ENCODE measurements around the gene KDM6A.
"Not testable (repeated sequence)": the region's sequence is repeated elsewhere in the genome, so short reads cannot be mapped to it uniquely, and the experiment has no call there.

The KDM6A gene

GRCh38 chrX:44889824-44890223, 16.8 kb downstream of the KDM6A start:
- Histone ChIP-seq H3K27ac (ENCODE audit: low read depth, low read length) (no peak overlapping the region), H3K4me1 (ENCODE audit: control insufficient read depth, insufficient read depth, low read length) (no peaks in the 10 kb centered on the region), H3K4me3 (ENCODE audit: low read depth, low read length) (no peak overlapping the region), H3K9me3 (ENCODE audit: control insufficient read depth, insufficient read depth, low read depth, low read length) (no peaks in the 10 kb centered on the region; the same call in 1 of the 2 replicates), H3K27me3 (ENCODE audit: control insufficient read depth, insufficient read depth, low read length) (no peaks in the 10 kb centered on the region), H3K9ac (ENCODE audit: low read length) (no peak overlapping the region), H3K36me3 (ENCODE audit: control insufficient read depth, insufficient read depth, low read length) (no peaks in the 10 kb centered on the region)

DNA sequence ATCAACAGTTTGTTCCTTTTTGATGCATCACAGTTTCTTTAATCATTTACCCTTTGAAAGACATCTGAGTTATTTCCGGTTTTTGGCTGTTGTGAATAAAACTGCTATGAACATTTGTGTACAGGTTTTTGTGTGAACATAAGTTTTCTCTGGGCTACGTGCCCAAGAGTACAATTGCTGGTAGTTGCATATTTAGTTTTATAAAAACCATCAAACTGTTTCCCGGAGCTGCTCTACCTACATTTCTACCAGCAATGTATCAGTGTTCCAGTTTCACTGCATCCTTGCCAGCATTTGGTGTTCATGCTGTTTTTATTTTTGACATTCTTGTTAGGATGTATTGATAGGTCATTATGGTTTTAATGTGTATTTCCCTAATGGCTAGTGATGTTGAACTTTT, 17.3 kb downstream of the KDM6A start:
- H3K9me3 ChIP-seq (ENCODE audit: control insufficient read depth, insufficient read depth, low read depth, low read length), result no peaks in the 10 kb centered on the region; the same call in 1 of the 2 replicates
- H3K27ac ChIP-seq (ENCODE audit: low read depth, low read length), result no peak overlapping the region
- no peak overlapping the region for H3K4me3 ChIP-seq (ENCODE audit: low read depth, low read length)
- H3K36me3 ChIP-seq (ENCODE audit: control insufficient read depth, insufficient read depth, low read length), result no peaks in the 10 kb centered on the region
- H3K27me3 ChIP-seq (ENCODE audit: control insufficient read depth, insufficient read depth, low read length), result no peaks in the 10 kb centered on the region
- no peak overlapping the region for H3K9ac ChIP-seq (ENCODE audit: low read length)
- H3K4me1 ChIP-seq (ENCODE audit: control insufficient read depth, insufficient read depth, low read length), result no peaks in the 10 kb centered on the region

DNA sequence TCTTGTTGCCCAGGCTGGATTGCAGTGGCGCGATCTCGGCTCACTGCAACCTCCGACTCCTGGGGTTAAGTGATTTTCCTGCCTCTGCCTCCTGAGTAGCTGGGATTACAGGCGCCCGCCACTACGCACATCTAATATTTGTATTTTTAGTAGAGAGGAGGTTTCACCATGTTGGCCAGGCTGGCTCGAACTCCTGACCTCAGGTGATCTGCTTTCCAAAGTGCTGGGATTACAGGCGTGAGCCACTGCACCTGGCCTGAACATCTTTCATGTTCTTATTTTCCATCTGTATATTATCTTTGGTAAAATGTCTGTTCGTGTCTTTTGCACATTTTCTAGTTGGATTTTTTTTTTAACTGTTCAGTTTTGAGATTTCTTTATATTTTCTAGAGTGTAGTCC, 17.7 kb downstream of the KDM6A start:
- not testable (repeated sequence) for H3K27ac ChIP-seq (ENCODE audit: low read depth, low read length); H3K36me3 ChIP-seq (ENCODE audit: control insufficient read depth, insufficient read depth, low read length); H3K9ac ChIP-seq (ENCODE audit: low read length); H3K4me3 ChIP-seq (ENCODE audit: low read depth, low read length); H3K27me3 ChIP-seq (ENCODE audit: control insufficient read depth, insufficient read depth, low read length); H3K9me3 ChIP-seq (ENCODE audit: control insufficient read depth, insufficient read depth, low read depth, low read length); H3K4me1 ChIP-seq (ENCODE audit: control insufficient read depth, insufficient read depth, low read length)

DNA sequence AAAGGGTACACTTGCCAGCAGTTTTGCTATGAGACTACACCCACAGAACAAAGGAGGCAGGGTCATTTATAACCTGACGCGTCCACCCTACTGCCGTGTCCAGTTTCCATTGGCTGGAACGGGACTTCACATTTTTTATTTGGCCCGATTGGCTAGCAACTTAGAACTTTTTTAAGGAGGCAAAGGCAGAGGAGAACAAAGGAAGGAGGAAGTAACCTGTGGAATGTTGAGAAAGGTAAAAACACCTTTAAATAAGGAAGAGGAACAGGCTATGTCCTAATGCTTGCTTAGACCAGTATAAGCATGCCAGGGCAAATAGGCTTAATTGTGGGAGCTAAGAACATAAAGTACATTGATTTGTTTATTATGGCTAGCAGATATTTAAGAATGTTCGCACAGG, 18.7 kb downstream of the KDM6A start:
- Histone ChIP-seq H3K4me1 (ENCODE audit: control insufficient read depth, insufficient read depth, low read length) (no peaks in the 10 kb centered on the region), H3K4me3 (ENCODE audit: low read depth, low read length) (no peak overlapping the region), H3K36me3 (ENCODE audit: control insufficient read depth, insufficient read depth, low read length) (no peaks in the 10 kb centered on the region), H3K9ac (ENCODE audit: low read length) (no peak overlapping the region), H3K27me3 (ENCODE audit: control insufficient read depth, insufficient read depth, low read length) (no peaks in the 10 kb centered on the region), H3K9me3 (ENCODE audit: control insufficient read depth, insufficient read depth, low read depth, low read length) (peaks cover 2% of the 10 kb centered on the region; the same call in 1 of the 2 replicates), H3K27ac (ENCODE audit: low read depth, low read length) (no peak overlapping the region)

DNA sequence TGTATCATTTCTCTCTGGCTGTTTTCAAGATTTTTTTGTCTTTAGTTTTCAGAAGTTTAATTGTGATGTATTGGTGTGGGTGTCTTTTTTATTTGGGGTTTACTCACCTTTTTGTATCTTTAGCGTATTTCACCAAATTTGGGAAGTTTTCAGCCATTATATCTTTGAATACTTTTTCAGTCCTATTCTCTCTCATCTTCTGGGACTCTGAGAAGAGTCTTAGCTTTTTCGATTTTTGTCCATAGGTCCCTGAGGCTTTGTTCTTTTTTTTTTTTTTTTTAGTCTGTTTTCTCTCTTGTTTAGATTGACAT, 23.8 kb downstream of the KDM6A start:
- Histone ChIP-seq H3K36me3 (ENCODE audit: control insufficient read depth, insufficient read depth, low read length) (no peaks in the 10 kb centered on the region), H3K27me3 (ENCODE audit: control insufficient read depth, insufficient read depth, low read length) (no peaks in the 10 kb centered on the region), H3K9me3 (ENCODE audit: control insufficient read depth, insufficient read depth, low read depth, low read length) (peaks cover 10% of the 10 kb centered on the region), H3K4me1 (ENCODE audit: control insufficient read depth, insufficient read depth, low read length) (peaks cover 14% of the 10 kb centered on the region; the same call in 1 of the 2 replicates), H3K27ac (ENCODE audit: low read depth, low read length) (no peak overlapping the region), H3K4me3 (ENCODE audit: low read depth, low read length) (no peak overlapping the region), H3K9ac (ENCODE audit: low read length) (no peak overlapping the region)

DNA sequence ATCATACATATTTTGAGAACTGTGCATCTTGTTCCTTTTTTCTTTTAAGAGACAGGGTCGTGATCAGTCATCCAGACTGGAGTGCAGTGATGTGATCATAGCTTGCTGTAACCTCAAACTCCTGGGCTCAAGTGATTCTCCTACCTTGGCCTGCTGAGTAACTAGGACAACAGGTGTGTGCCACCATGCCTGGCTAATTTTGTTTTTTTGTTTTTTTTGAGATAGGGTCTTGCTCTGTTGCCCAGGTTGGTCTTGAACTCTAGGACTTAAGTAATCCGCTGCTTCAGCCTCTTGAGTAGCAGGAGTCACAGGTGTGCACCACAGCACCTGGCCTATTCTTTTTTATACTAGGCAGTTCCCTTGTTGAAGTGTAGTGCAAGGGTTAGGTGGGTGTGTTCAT, 24.6 kb downstream of the KDM6A start:
- Histone ChIP-seq H3K9me3 (ENCODE audit: control insufficient read depth, insufficient read depth, low read depth, low read length) (peaks cover 11% of the 10 kb centered on the region), H3K27me3 (ENCODE audit: control insufficient read depth, insufficient read depth, low read length) (no peaks in the 10 kb centered on the region), H3K4me1 (ENCODE audit: control insufficient read depth, insufficient read depth, low read length) (peaks cover 14% of the 10 kb centered on the region; the same call in 1 of the 2 replicates), H3K9ac (ENCODE audit: low read length) (no peak overlapping the region), H3K27ac (ENCODE audit: low read depth, low read length) (no peak overlapping the region), H3K4me3 (ENCODE audit: low read depth, low read length) (no peak overlapping the region), H3K36me3 (ENCODE audit: control insufficient read depth, insufficient read depth, low read length) (no peaks in the 10 kb centered on the region)

- H3K4me3 ChIP-seq (ENCODE audit: low read depth, low read length), result no peak overlapping the region
- no peak overlapping the region for H3K27ac ChIP-seq (ENCODE audit: low read depth, low read length)
- H3K36me3 ChIP-seq (ENCODE audit: control insufficient read depth, insufficient read depth, low read length), result no peaks in the 10 kb centered on the region
- no peak overlapping the region for H3K9ac ChIP-seq (ENCODE audit: low read length)
- H3K27me3 ChIP-seq (ENCODE audit: control insufficient read depth, insufficient read depth, low read length), result no peaks in the 10 kb centered on the region
- peaks cover 18% of the 10 kb centered on the region for H3K9me3 ChIP-seq (ENCODE audit: control insufficient read depth, insufficient read depth, low read depth, low read length)
- peaks cover 14% of the 10 kb centered on the region; the same call in 1 of the 2 replicates for H3K4me1 ChIP-seq (ENCODE audit: control insufficient read depth, insufficient read depth, low read length)
Measured at GRCh38 chrX:44898411-44899221, 25.6 kb downstream of the KDM6A start.

- no peak overlapping the region for H3K27ac ChIP-seq (ENCODE audit: low read depth, low read length)
- no peaks in the 10 kb centered on the region for H3K27me3 ChIP-seq (ENCODE audit: control insufficient read depth, insufficient read depth, low read length)
- no peak overlapping the region for H3K4me3 ChIP-seq (ENCODE audit: low read depth, low read length)
- H3K4me1 ChIP-seq (ENCODE audit: control insufficient read depth, insufficient read depth, low read length), result peaks cover 14% of the 10 kb centered on the region; the same call in 1 of the 2 replicates
- no peaks in the 10 kb centered on the region for H3K36me3 ChIP-seq (ENCODE audit: control insufficient read depth, insufficient read depth, low read length)
- H3K9me3 ChIP-seq (ENCODE audit: control insufficient read depth, insufficient read depth, low read depth, low read length), result peaks cover 18% of the 10 kb centered on the region
- H3K9ac ChIP-seq (ENCODE audit: low read length), result no peak overlapping the region
Measured at GRCh38 chrX:44899946-44900345, 27.0 kb downstream of the KDM6A start.

DNA sequence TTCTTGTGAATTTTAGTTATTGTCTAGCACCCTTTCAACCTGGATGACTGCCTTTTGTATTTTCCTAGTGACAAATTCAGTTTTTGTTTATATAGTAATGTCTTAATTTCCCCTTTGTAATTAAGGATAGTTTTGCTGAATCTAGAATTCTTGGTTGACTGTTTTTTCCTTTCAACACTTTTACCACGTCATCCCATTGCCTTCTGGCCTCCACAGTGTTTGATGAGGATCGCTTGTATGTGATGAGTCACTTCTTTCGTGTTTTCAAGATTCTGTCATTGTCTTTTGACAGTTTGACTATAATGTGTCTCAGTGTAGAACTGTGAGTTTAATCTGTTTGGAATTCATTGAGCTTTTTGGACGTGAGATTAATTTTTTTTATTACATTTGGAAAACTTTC, 30.1 kb downstream of the KDM6A start:
- Histone ChIP-seq H3K27me3 (ENCODE audit: control insufficient read depth, insufficient read depth, low read length) (no peaks in the 10 kb centered on the region), H3K9me3 (ENCODE audit: control insufficient read depth, insufficient read depth, low read depth, low read length) (peaks cover 23% of the 10 kb centered on the region), H3K4me3 (ENCODE audit: low read depth, low read length) (no peak overlapping the region), H3K9ac (ENCODE audit: low read length) (no peak overlapping the region), H3K36me3 (ENCODE audit: control insufficient read depth, insufficient read depth, low read length) (no peaks in the 10 kb centered on the region), H3K4me1 (ENCODE audit: control insufficient read depth, insufficient read depth, low read length) (peaks cover 13% of the 10 kb centered on the region; the same call in 1 of the 2 replicates), H3K27ac (ENCODE audit: low read depth, low read length) (no peak overlapping the region)

DNA sequence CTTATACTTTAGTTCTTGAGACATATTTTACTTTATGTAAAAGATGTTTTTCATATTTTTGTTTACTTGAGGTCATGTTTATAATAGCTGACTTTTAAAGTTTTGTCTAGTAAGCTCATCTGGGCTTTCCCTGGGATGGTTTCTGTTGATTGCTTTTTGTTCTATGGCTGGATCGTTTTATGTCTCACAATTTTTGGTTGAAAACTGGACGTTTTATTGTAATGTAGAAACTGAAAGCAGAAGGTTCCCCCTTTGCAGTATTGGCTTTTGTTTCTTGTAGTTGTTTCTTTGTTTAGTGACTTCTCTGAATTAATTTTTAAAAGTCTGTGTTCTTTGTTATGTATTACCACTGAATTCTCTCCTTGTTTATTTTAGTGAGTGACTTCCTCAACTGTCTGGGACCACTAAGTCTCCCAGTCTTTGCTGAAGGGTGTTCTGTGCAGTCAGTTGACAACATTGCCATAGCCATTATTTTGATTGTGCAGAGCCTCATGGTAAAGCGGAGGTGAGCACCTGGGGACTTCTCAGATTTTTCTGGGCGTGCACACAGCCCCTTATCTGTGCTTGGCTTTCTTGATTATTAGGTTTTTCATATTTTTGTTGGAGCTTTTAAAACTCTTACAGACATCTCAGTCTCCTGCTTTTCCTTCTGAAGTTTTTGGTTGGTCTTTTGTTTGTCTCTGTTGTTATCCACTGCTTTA, 31.0 kb downstream of the KDM6A start:
- no peaks in the 10 kb centered on the region for H3K36me3 ChIP-seq (ENCODE audit: control insufficient read depth, insufficient read depth, low read length)

DNA sequence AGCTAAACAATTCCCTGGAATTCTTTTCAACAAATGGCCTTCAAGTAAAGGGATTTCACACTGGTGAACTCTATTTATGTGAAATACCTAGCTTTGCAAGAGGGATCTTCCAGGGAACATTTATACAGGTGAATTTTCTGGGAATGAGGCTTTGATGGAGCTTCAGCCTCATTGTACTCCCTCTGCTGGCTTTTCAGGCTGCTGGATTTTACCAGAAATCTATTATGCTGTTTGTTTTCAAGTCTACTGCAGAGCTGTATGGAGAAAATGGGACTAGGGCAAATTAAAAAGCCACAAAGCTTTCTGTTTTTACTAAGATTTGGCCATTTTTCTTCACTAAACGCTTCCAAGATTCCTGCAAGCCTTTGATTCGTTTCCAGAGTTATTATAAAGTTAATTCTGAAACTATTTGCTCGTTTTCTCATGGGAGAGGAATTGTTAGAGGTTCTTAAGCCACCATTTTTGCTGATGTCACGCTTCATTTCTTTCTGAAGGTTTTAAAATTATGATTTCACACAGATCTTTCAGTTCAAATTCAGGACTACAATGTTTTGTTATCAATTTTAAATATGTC, 31.6 kb downstream of the KDM6A start:
- Histone ChIP-seq H3K9me3 (ENCODE audit: control insufficient read depth, insufficient read depth, low read depth, low read length) (peaks cover 33% of the 10 kb centered on the region), H3K27ac (ENCODE audit: low read depth, low read length) (no peak overlapping the region; the same call in 1 of the 2 replicates), H3K36me3 (ENCODE audit: control insufficient read depth, insufficient read depth, low read length) (no peaks in the 10 kb centered on the region), H3K4me3 (ENCODE audit: low read depth, low read length) (no peak overlapping the region), H3K4me1 (ENCODE audit: control insufficient read depth, insufficient read depth, low read length) (no peaks in the 10 kb centered on the region), H3K9ac (ENCODE audit: low read length) (no peak overlapping the region), H3K27me3 (ENCODE audit: control insufficient read depth, insufficient read depth, low read length) (no peaks in the 10 kb centered on the region)

More for the DNA sequence above, 31.0 kb downstream of the KDM6A start:
- peaks cover 31% of the 10 kb centered on the region for H3K9me3 ChIP-seq (ENCODE audit: control insufficient read depth, insufficient read depth, low read depth, low read length)
- no peaks in the 10 kb centered on the region for H3K27me3 ChIP-seq (ENCODE audit: control insufficient read depth, insufficient read depth, low read length)
- peaks cover 4% of the 10 kb centered on the region; the same call in 1 of the 2 replicates for H3K4me1 ChIP-seq (ENCODE audit: control insufficient read depth, insufficient read depth, low read length)
- H3K27ac ChIP-seq (ENCODE audit: low read depth, low read length), result no peak overlapping the region
- H3K4me3 ChIP-seq (ENCODE audit: low read depth, low read length), result no peak overlapping the region; the same call in 1 of the 2 replicates
- H3K9ac ChIP-seq (ENCODE audit: low read length), result no peak overlapping the region
